Activated CD4-positive, alpha-beta memory T cell treated with anti-CD3 and anti-CD28 coated beads, Interleukin-2, amount 10 ng/mL, durations not matched to agents 7 days and 5 days (primary cell): ENCODE measurements around the gene PIK3R1. TPM values are rescaled to one million over a fixed set of nuclear protein-coding genes. Genes with fewer than 3 reads are reported as not detected.
A peak's percentile ranks its signal among the peaks of the same experiment; 100 is the strongest.

Experiments used
- CTCF ChIA-PET: fragments of 350-600 bp; sonication (Branson Sonifier 250); formaldehyde crosslinking; loops from one replicate; lab custom pipeline; 2021; ENCODE audit warnings: antibody characterized with exemption, inconsistent platforms; lab: Charles Lee
- POLR2A ChIA-PET: fragments of 350-600 bp; sonication (Branson Sonifier 250); formaldehyde crosslinking; loops from one replicate; lab custom pipeline; 2021; ENCODE audit warnings: antibody characterized with exemption; lab: Charles Lee
- DNase-seq: peaks from one replicate; pipeline ENCODE4 v3.0.0-alpha.2; 2020
- H3K27ac Mint-ChIP-seq: one replicate; pipeline ENCODE4 v1.8.0; 2021; ENCODE audit warnings: mild to moderate bottlenecking, mixed read lengths
- H3K27me3 Mint-ChIP-seq: one replicate; pipeline ENCODE4 v1.8.0; 2021; ENCODE audit warnings: mixed read lengths
- H3K36me3 Mint-ChIP-seq: one replicate; pipeline ENCODE4 v1.8.0; 2021; ENCODE audit warnings: low read depth, mixed read lengths
- H3K4me1 Mint-ChIP-seq: one replicate; pipeline ENCODE4 v1.8.0; 2021; ENCODE audit warnings: mixed read lengths
- H3K4me3 Mint-ChIP-seq: one replicate; pipeline ENCODE4 v1.8.0; 2021; ENCODE audit warnings: mild to moderate bottlenecking, mixed read lengths
- H3K9me3 Mint-ChIP-seq: one replicate; pipeline ENCODE4 v1.8.0; 2021; ENCODE audit warnings: mixed read lengths
- total RNA-seq, 2 experiments: library from RNA; stranded (reverse); gene quantifications; one replicate each; pipeline ENCODE4 v1.2.3, GENCODE V29; 2021

PIK3R1 gene
- total RNA-seq, 2 experiments from 2014 or later: 83.1 to 86.4 TPM

- peaks cover 69% of the 10 kb centered on the region for H3K36me3 Mint-ChIP-seq
- POLR2A ChIA-PET: interaction anchor here (0.8 to 2.2 kb wide), 7 partner anchors 17 to 180 kb away, joined by 3 to 10 read pairs (median 4); partner anchors contain the start of gene PIK3R1
- H3K9me3 Mint-ChIP-seq: no peaks in the 10 kb centered on the region
- peaks cover 91% of the 10 kb centered on the region for H3K4me1 Mint-ChIP-seq
- DNase-seq: no peak
- peak overlapping the region; percentile 37 for H3K4me3 Mint-ChIP-seq
- peak overlapping the region; percentile 62 for H3K27ac Mint-ChIP-seq
- CTCF ChIA-PET: interaction anchor here (0.6 to 3.5 kb wide), 26 partner anchors 10 to 1123 kb away, joined by 3 to 41 read pairs (median 6); partner anchors contain the start of genes PIK3R1 and SLC30A5
- no peaks in the 10 kb centered on the region for H3K27me3 Mint-ChIP-seq
Measured at GRCh38 chr5:68285851-68286611, 70.5 kb downstream of the PIK3R1 start.

GRCh38 chr5:68286612-68286912 is 71.0 kb downstream of the PIK3R1 start:
- POLR2A ChIA-PET: interaction anchor here (0.8 to 2.2 kb wide), 8 partner anchors 17 to 1079 kb away, joined by 3 to 10 read pairs (median 4); partner anchors contain the start of gene PIK3R1
- H3K4me3 Mint-ChIP-seq: no peak overlapping the region

GRCh38 chr5:68287631-68287975 is 72.0 kb downstream of the PIK3R1 start:
- peak overlapping the region; percentile 84 for H3K4me3 Mint-ChIP-seq
- no peaks in the 10 kb centered on the region for H3K9me3 Mint-ChIP-seq
- H3K27me3 Mint-ChIP-seq: no peaks in the 10 kb centered on the region
- peaks cover 91% of the 10 kb centered on the region for H3K4me1 Mint-ChIP-seq
- DNase-seq: no peak
- H3K27ac Mint-ChIP-seq: peak overlapping the region; percentile 94
- H3K36me3 Mint-ChIP-seq: peaks cover 60% of the 10 kb centered on the region
- ChIA-PET CTCF (interaction anchor here (0.8 to 3.5 kb wide), 18 partner anchors 8 to 806 kb away, joined by 3 to 41 read pairs (median 8); partner anchors contain the start of genes PIK3R1 and SLC30A5), POLR2A (interaction anchor here (1.1 to 2.2 kb wide), 12 partner anchors 13 to 1081 kb away, joined by 3 to 9 read pairs (median 4); partner anchors contain the start of gene PIK3R1)

More at GRCh38 chr5:68286612-68286912, 71.0 kb downstream of the PIK3R1 start:
- CTCF ChIA-PET: interaction anchor here (0.6 to 3.5 kb wide), 26 partner anchors 10 to 1124 kb away, joined by 3 to 41 read pairs (median 6); partner anchors contain the start of genes PIK3R1 and SLC30A5
- Mint-ChIP-seq H3K27me3 (no peaks in the 10 kb centered on the region), H3K4me1 (peaks cover 91% of the 10 kb centered on the region), H3K36me3 (peaks cover 66% of the 10 kb centered on the region), H3K9me3 (no peaks in the 10 kb centered on the region), H3K27ac (peak overlapping the region; percentile 94)
- DNase-seq: no peak

- peak; percentile 67 for DNase-seq
- Mint-ChIP-seq H3K27ac (peak overlapping the region; percentile 94), H3K4me1 (peaks cover 86% of the 10 kb centered on the region), H3K9me3 (no peaks in the 10 kb centered on the region), H3K27me3 (no peaks in the 10 kb centered on the region), H3K4me3 (peak overlapping the region; percentile 84), H3K36me3 (peaks cover 59% of the 10 kb centered on the region)
- ChIA-PET CTCF (interaction anchor here (0.8 to 3.5 kb wide), 15 partner anchors 8 to 805 kb away, joined by 3 to 41 read pairs (median 8); partner anchors contain the start of genes PIK3R1 and SLC30A5), POLR2A (interaction anchor here (0.8 to 2.2 kb wide), 16 partner anchors 13 to 424 kb away, joined by 3 to 9 read pairs (median 3); partner anchors contain the start of gene PIK3R1)
Measured at GRCh38 chr5:68287976-68288706, 72.6 kb downstream of the PIK3R1 start.

- no peaks in the 10 kb centered on the region for H3K27me3 Mint-ChIP-seq
- DNase-seq: no peak
- POLR2A ChIA-PET: interaction anchor here (0.8 to 1.7 kb wide), 14 partner anchors 12 to 423 kb away, joined by 3 to 9 read pairs (median 3); partner anchors contain the start of gene PIK3R1
- H3K9me3 Mint-ChIP-seq: no peaks in the 10 kb centered on the region
- peak overlapping the region; percentile 94 for H3K27ac Mint-ChIP-seq
- H3K4me3 Mint-ChIP-seq: peak overlapping the region; percentile 84
- peaks cover 58% of the 10 kb centered on the region for H3K36me3 Mint-ChIP-seq
- peaks cover 80% of the 10 kb centered on the region for H3K4me1 Mint-ChIP-seq
- CTCF ChIA-PET: interaction anchor here (0.8 to 3.5 kb wide), 13 partner anchors 8 to 805 kb away, joined by 3 to 28 read pairs (median 8); partner anchors contain the start of genes PIK3R1 and SLC30A5
Measured at GRCh38 chr5:68288707-68289134, 73.2 kb downstream of the PIK3R1 start.

GRCh38 chr5:68289498-68289897 is 73.9 kb downstream of the PIK3R1 start:
- Mint-ChIP-seq H3K9me3 (no peaks in the 10 kb centered on the region), H3K36me3 (peaks cover 58% of the 10 kb centered on the region), H3K27me3 (no peaks in the 10 kb centered on the region), H3K27ac (peak overlapping the region; percentile 40), H3K4me3 (peak overlapping the region; percentile 84), H3K4me1 (peaks cover 72% of the 10 kb centered on the region)
- POLR2A ChIA-PET: interaction anchor here (1.4 kb wide), 1 partner anchor 9 kb away, joined by 5 read pairs; no protein-coding TSS in a partner anchor
- CTCF ChIA-PET: no interaction called here
- DNase-seq: no peak

GRCh38 chr5:68290260-68290674 is 74.7 kb downstream of the PIK3R1 start:
- ChIA-PET CTCF (interaction anchor here (0.7 kb wide), 1 partner anchor 21 kb away, joined by 3 read pairs; no protein-coding TSS in a partner anchor), POLR2A (interaction anchor here (1.4 kb wide), 1 partner anchor 10 kb away, joined by 5 read pairs; no protein-coding TSS in a partner anchor)
- H3K36me3 Mint-ChIP-seq: peaks cover 61% of the 10 kb centered on the region
- H3K4me3 Mint-ChIP-seq: no peak overlapping the region
- no peaks in the 10 kb centered on the region for H3K9me3 Mint-ChIP-seq
- DNase-seq: no peak
- peaks cover 66% of the 10 kb centered on the region for H3K4me1 Mint-ChIP-seq
- H3K27ac Mint-ChIP-seq: no peak overlapping the region
- H3K27me3 Mint-ChIP-seq: no peaks in the 10 kb centered on the region

- DNase-seq: no peak
- no peaks in the 10 kb centered on the region for H3K27me3 Mint-ChIP-seq
- H3K4me1 Mint-ChIP-seq: peaks cover 60% of the 10 kb centered on the region
- ChIA-PET POLR2A (interaction anchor here (1.4 kb wide), 1 partner anchor 10 kb away, joined by 5 read pairs; no protein-coding TSS in a partner anchor), CTCF (interaction anchor here (0.7 kb wide), 1 partner anchor 22 kb away, joined by 3 read pairs; no protein-coding TSS in a partner anchor)
- no peaks in the 10 kb centered on the region for H3K9me3 Mint-ChIP-seq
- H3K27ac Mint-ChIP-seq: no peak overlapping the region
- peaks cover 62% of the 10 kb centered on the region for H3K36me3 Mint-ChIP-seq
- no peak overlapping the region for H3K4me3 Mint-ChIP-seq
Measured at GRCh38 chr5:68290847-68291246, 75.3 kb downstream of the PIK3R1 start.

GRCh38 chr5:68292316-68292715 is 76.8 kb downstream of the PIK3R1 start:
- H3K4me1 Mint-ChIP-seq: peaks cover 45% of the 10 kb centered on the region
- ChIA-PET POLR2A (no interaction called here), CTCF (no interaction called here)
- H3K27ac Mint-ChIP-seq: no peak overlapping the region
- no peaks in the 10 kb centered on the region for H3K9me3 Mint-ChIP-seq
- no peak overlapping the region for H3K4me3 Mint-ChIP-seq
- no peaks in the 10 kb centered on the region for H3K27me3 Mint-ChIP-seq
- peaks cover 74% of the 10 kb centered on the region for H3K36me3 Mint-ChIP-seq
- DNase-seq: no peak

- ChIA-PET CTCF (interaction anchor here (3.0 kb wide), 1 partner anchor 8 kb away, joined by 13 read pairs; no protein-coding TSS in a partner anchor), POLR2A (no interaction called here)
- H3K4me3 Mint-ChIP-seq: no peak overlapping the region
- H3K4me1 Mint-ChIP-seq: peaks cover 22% of the 10 kb centered on the region
- H3K27me3 Mint-ChIP-seq: no peaks in the 10 kb centered on the region
- DNase-seq: no peak
- no peak overlapping the region for H3K27ac Mint-ChIP-seq
- peaks cover 79% of the 10 kb centered on the region for H3K36me3 Mint-ChIP-seq
- H3K9me3 Mint-ChIP-seq: no peaks in the 10 kb centered on the region
Measured at GRCh38 chr5:68295772-68296171, 80.2 kb downstream of the PIK3R1 start.

GRCh38 chr5:68296895-68297294 is 81.3 kb downstream of the PIK3R1 start:
- Mint-ChIP-seq H3K27ac (no peak overlapping the region), H3K4me3 (no peak overlapping the region), H3K27me3 (no peaks in the 10 kb centered on the region), H3K9me3 (no peaks in the 10 kb centered on the region), H3K36me3 (peaks cover 84% of the 10 kb centered on the region), H3K4me1 (peaks cover 20% of the 10 kb centered on the region)
- CTCF ChIA-PET: interaction anchor here (1.4 to 3.0 kb wide), 2 partner anchors 9 to 12 kb away, joined by 4 to 13 read pairs; no protein-coding TSS in a partner anchor
- no peak for DNase-seq
- POLR2A ChIA-PET: no interaction called here

GRCh38 chr5:68297656-68298055 is 82.1 kb downstream of the PIK3R1 start:
- no peak for DNase-seq
- no peak overlapping the region for H3K4me3 Mint-ChIP-seq
- H3K9me3 Mint-ChIP-seq: no peaks in the 10 kb centered on the region
- H3K27me3 Mint-ChIP-seq: no peaks in the 10 kb centered on the region
- H3K27ac Mint-ChIP-seq: no peak overlapping the region
- ChIA-PET POLR2A (interaction anchor here (1.4 kb wide), 1 partner anchor 18 kb away, joined by 3 read pairs; no protein-coding TSS in a partner anchor), CTCF (interaction anchor here (1.4 to 3.0 kb wide), 2 partner anchors 10 to 13 kb away, joined by 4 to 13 read pairs; no protein-coding TSS in a partner anchor)
- peaks cover 82% of the 10 kb centered on the region for H3K36me3 Mint-ChIP-seq
- peaks cover 19% of the 10 kb centered on the region for H3K4me1 Mint-ChIP-seq
